Mammary epithelial cell (primary cell): ENCODE data around the gene UMOD.

Source experiments
- EZH2 ChIP-seq: IDR thresholded peaks from 2 replicates; pipeline ENCODE4 v1.6.1; 2012; ENCODE audit warnings: low read length, inconsistent platforms, borderline replicate concordance
- TF ChIP-seq, protein P1 (sequence below), 2 donors: IDR thresholded peaks in 1 of 2; conservative IDR thresholded peaks in 1 of 2; 2 replicates each; pipeline ENCODE4 v1.5.1; 2011 to 2012; ENCODE audit warnings: inconsistent platforms in 2 of 2, low read length in 2 of 2, mild to moderate bottlenecking in 2 of 2, control low read depth in 1 of 2, low read depth in 1 of 2; ENCODE audit not compliant: insufficient read depth in 1 of 2; ENCODE audit errors: extremely low read depth in 1 of 2

- TF ChIP-seq, protein P1, sequence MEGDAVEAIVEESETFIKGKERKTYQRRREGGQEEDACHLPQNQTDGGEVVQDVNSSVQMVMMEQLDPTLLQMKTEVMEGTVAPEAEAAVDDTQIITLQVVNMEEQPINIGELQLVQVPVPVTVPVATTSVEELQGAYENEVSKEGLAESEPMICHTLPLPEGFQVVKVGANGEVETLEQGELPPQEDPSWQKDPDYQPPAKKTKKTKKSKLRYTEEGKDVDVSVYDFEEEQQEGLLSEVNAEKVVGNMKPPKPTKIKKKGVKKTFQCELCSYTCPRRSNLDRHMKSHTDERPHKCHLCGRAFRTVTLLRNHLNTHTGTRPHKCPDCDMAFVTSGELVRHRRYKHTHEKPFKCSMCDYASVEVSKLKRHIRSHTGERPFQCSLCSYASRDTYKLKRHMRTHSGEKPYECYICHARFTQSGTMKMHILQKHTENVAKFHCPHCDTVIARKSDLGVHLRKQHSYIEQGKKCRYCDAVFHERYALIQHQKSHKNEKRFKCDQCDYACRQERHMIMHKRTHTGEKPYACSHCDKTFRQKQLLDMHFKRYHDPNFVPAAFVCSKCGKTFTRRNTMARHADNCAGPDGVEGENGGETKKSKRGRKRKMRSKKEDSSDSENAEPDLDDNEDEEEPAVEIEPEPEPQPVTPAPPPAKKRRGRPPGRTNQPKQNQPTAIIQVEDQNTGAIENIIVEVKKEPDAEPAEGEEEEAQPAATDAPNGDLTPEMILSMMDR (conservative IDR thresholded peaks at IDR 0.05 in 1 of 2, IDR thresholded peaks at IDR 0.05 in 1 of 2; ENCODE audit: extremely low read depth in 1 of 2, insufficient read depth in 1 of 2, low read depth in 1 of 2, low read length in 2 of 2): no peak
- no peak for TF ChIP-seq EZH2
Observed at GRCh38 chr16:20327444-20328041, 25.0 kb downstream of the UMOD start, which contains the start of gene GP2.
